ENCODE results near the gene CTDSPL. TPM values are rescaled to one million over a fixed set of nuclear protein-coding genes. Genes with fewer than 3 reads are reported as not detected.
A peak's percentile ranks its signal among the peaks of the same experiment; 100 is the strongest.

CTDSPL gene
- total RNA-seq, 4 donors from 2014 or later, result 33.4 to 72.6 (median 54.0) TPM

- H3K27ac ChIP-seq, result no peak overlapping the region
- H3K36me3 ChIP-seq, result peaks cover 5 to 93% of the 10 kb centered on the region in 2 donors
- H3K9me3 ChIP-seq, result no peaks in the 10 kb centered on the region
- TF ChIP-seq CTCF (IDR thresholded peaks at IDR 0.05), result no peak
- TF ChIP-seq POLR2A (IDR thresholded peaks at IDR 0.05), result no peak
- no peak for TF ChIP-seq EP300 (IDR thresholded peaks at IDR 0.05)
- TF ChIP-seq POLR2AphosphoS5 (IDR thresholded peaks at IDR 0.05), result no peak
- 55 to 79% methylated on average over 7 to 8 of the region's 12 CpGs for WGBS, 2 donors (ENCODE audit: low coverage in 1 of 2)
- no peak overlapping the region for H3K4me3 ChIP-seq
- H3K4me1 ChIP-seq, result peaks cover 0 to 27% (median 4%) of the 10 kb centered on the region in 3 donors
- ATAC-seq, result no peak
- H3K27me3 ChIP-seq, result no peaks in the 10 kb centered on the region
Observed at GRCh38 chr3:37973246-37974054, 111.8 kb downstream of the CTDSPL start.

- Histone ChIP-seq H3K9me3 (no peaks in the 10 kb centered on the region), H3K27me3 (no peaks in the 10 kb centered on the region), H3K4me1 (peaks cover 0 to 18% (median 0%) of the 10 kb centered on the region in 3 donors), H3K4me3 (no peak overlapping the region), H3K27ac (no peak overlapping the region), H3K36me3 (peaks cover 5 to 88% of the 10 kb centered on the region in 2 donors)
- peak; percentile 45 to 74 (median 49) for TF ChIP-seq CTCF (IDR thresholded peaks at IDR 0.05)
- TF ChIP-seq EP300 (IDR thresholded peaks at IDR 0.05), result no peak
- ATAC-seq, result peak; percentile 84
- 40 to 56% methylated on average over 2 to 3 of the region's 9 CpGs for WGBS, 2 donors (ENCODE audit: low coverage in 1 of 2)
Observed at GRCh38 chr3:37974121-37975083, 112.7 kb downstream of the CTDSPL start.

GRCh38 chr3:37979541-37980461, 118.1 kb downstream of the CTDSPL start:
- Histone ChIP-seq H3K27me3 (no peaks in the 10 kb centered on the region), H3K4me1 (no peaks in the 10 kb centered on the region), H3K4me3 (no peak overlapping the region), H3K9me3 (no peaks in the 10 kb centered on the region), H3K27ac (no peak overlapping the region), H3K36me3 (peaks cover 5 to 85% of the 10 kb centered on the region in 2 donors)
- TF ChIP-seq POLR2AphosphoS5 (IDR thresholded peaks at IDR 0.05), result no peak
- TF ChIP-seq POLR2A (IDR thresholded peaks at IDR 0.05), result no peak
- TF ChIP-seq EP300 (IDR thresholded peaks at IDR 0.05), result no peak
- no peak for TF ChIP-seq CTCF (IDR thresholded peaks at IDR 0.05)
- 87 to 94% methylated on average over 6 to 7 of the region's 8 CpGs for WGBS, 2 donors (ENCODE audit: low coverage in 1 of 2)
- no peak for ATAC-seq

- Histone ChIP-seq H3K27ac (no peak overlapping the region), H3K4me1 (no peaks in the 10 kb centered on the region), H3K36me3 (peaks cover 5 to 80% of the 10 kb centered on the region in 2 donors), H3K9me3 (no peaks in the 10 kb centered on the region), H3K4me3 (no peak overlapping the region), H3K27me3 (no peaks in the 10 kb centered on the region)
- no peak for ATAC-seq
- TF ChIP-seq POLR2AphosphoS5 (IDR thresholded peaks at IDR 0.05) (no peak), EP300 (IDR thresholded peaks at IDR 0.05) (no peak), CTCF (IDR thresholded peaks at IDR 0.05) (no peak), POLR2A (IDR thresholded peaks at IDR 0.05) (no peak)
- 90 to 93% methylated on average over 5 to 10 of the region's 14 CpGs for WGBS, 2 donors (ENCODE audit: low coverage in 1 of 2)
Observed at GRCh38 chr3:37980462-37981347, 119.0 kb downstream of the CTDSPL start.
